ENCODE results near the gene GNAO1. TPM values are rescaled to one million over a fixed set of nuclear protein-coding genes. Genes with fewer than 3 reads are reported as not detected.
A peak's percentile ranks its signal among the peaks of the same experiment; 100 is the strongest.

Gene GNAO1
- total and polyA plus RNA-seq, 5 donors from 2014 or later: 3.0 TPM; not detected in 4

- H3K27me3 ChIP-seq (ENCODE audit: control insufficient read depth, insufficient read depth, low read length): no peaks in the 10 kb centered on the region
- no peak for DNase-seq
- no peak overlapping the region for H3K4me3 ChIP-seq (ENCODE audit: low read depth, low read length)
- ATAC-seq (ENCODE audit: low read depth in 2 of 2): no peak
- no peaks in the 10 kb centered on the region for H3K9me3 ChIP-seq (ENCODE audit: control insufficient read depth in 2 of 2, low read length in 2 of 2)
- no peaks in the 10 kb centered on the region for H3K27me3 Mint-ChIP-seq
- peaks cover 0 to 2% (median 0%) of the 10 kb centered on the region in 7 donors for H3K9me3 Mint-ChIP-seq
- H3K4me3 Mint-ChIP-seq: no peak overlapping the region
- peaks cover 0 to 3% (median 0%) of the 10 kb centered on the region in 4 donors for H3K4me1 Mint-ChIP-seq
- no peak overlapping the region for H3K27ac Mint-ChIP-seq
- H3K36me3 ChIP-seq (ENCODE audit: control insufficient read depth, insufficient read depth, low read length): no peaks in the 10 kb centered on the region
- H3K4me1 ChIP-seq (ENCODE audit: control insufficient read depth, insufficient read depth, low read length, poor library complexity, severe bottlenecking): no peaks in the 10 kb centered on the region
- H3K27ac ChIP-seq (ENCODE audit: insufficient read depth, low read length, poor library complexity, severe bottlenecking): no peak overlapping the region
- H3K36me3 Mint-ChIP-seq: no peaks in the 10 kb centered on the region
Observed at GRCh38 chr16:56328276-56329022, 137.2 kb downstream of the GNAO1 start.

DNA sequence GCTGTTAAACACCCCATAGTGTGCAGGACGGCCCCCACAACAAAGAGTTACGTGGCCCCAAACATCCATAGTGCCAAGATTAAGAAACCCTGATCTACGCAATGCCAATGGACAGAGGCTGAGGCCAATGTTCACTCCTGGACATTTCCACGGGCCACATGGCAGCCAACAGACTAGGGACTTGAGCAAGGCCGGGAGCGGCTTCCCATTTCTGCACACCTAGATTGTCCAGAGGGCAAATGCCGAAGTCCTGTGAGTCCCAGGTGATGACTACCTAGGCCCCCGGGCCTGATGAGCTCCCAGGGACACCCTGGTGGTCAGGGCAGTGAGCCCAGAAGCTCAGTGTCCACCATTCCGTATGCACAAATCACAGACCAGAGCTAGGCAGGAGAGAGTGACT lies 138.6 kb downstream of the GNAO1 start:
- no peaks in the 10 kb centered on the region for H3K27me3 Mint-ChIP-seq
- peaks cover 0 to 2% (median 0%) of the 10 kb centered on the region in 7 donors for H3K9me3 Mint-ChIP-seq
- no peak overlapping the region for H3K4me3 Mint-ChIP-seq

GRCh38 chr16:56330476-56330875 lies 139.2 kb downstream of the GNAO1 start:
- Mint-ChIP-seq H3K27ac (peak overlapping the region in 1 of 3 donors; percentile 33), H3K9me3 (peaks cover 0 to 2% (median 0%) of the 10 kb centered on the region in 7 donors), H3K4me3 (no peak overlapping the region), H3K36me3 (no peaks in the 10 kb centered on the region), H3K27me3 (no peaks in the 10 kb centered on the region), H3K4me1 (peaks cover 0 to 3% (median 0%) of the 10 kb centered on the region in 4 donors)
- ATAC-seq (ENCODE audit: low read depth in 2 of 2) (no peak), DNase-seq (no peak)
- Histone ChIP-seq H3K9me3 (ENCODE audit: control insufficient read depth in 2 of 2, low read length in 2 of 2) (no peaks in the 10 kb centered on the region), H3K4me1 (ENCODE audit: control insufficient read depth, insufficient read depth, low read length, poor library complexity, severe bottlenecking) (no peaks in the 10 kb centered on the region), H3K36me3 (ENCODE audit: control insufficient read depth, insufficient read depth, low read length) (no peaks in the 10 kb centered on the region), H3K4me3 (ENCODE audit: low read depth, low read length) (no peak overlapping the region), H3K27me3 (ENCODE audit: control insufficient read depth, insufficient read depth, low read length) (no peaks in the 10 kb centered on the region), H3K27ac (ENCODE audit: insufficient read depth, low read length, poor library complexity, severe bottlenecking) (no peak overlapping the region)

More for the DNA sequence above, 138.6 kb downstream of the GNAO1 start:
- Mint-ChIP-seq H3K27ac (no peak overlapping the region), H3K4me1 (peaks cover 0 to 3% (median 0%) of the 10 kb centered on the region in 4 donors), H3K36me3 (no peaks in the 10 kb centered on the region)
- H3K4me3 ChIP-seq (ENCODE audit: low read depth, low read length): no peak overlapping the region
- H3K36me3 ChIP-seq (ENCODE audit: control insufficient read depth, insufficient read depth, low read length): no peaks in the 10 kb centered on the region
- ATAC-seq (ENCODE audit: low read depth in 2 of 2) (no peak), DNase-seq (no peak)
- no peaks in the 10 kb centered on the region for H3K27me3 ChIP-seq (ENCODE audit: control insufficient read depth, insufficient read depth, low read length)
- no peaks in the 10 kb centered on the region for H3K4me1 ChIP-seq (ENCODE audit: control insufficient read depth, insufficient read depth, low read length, poor library complexity, severe bottlenecking)
- H3K9me3 ChIP-seq (ENCODE audit: control insufficient read depth in 2 of 2, low read length in 2 of 2): no peaks in the 10 kb centered on the region
- no peak overlapping the region for H3K27ac ChIP-seq (ENCODE audit: insufficient read depth, low read length, poor library complexity, severe bottlenecking)

DNA sequence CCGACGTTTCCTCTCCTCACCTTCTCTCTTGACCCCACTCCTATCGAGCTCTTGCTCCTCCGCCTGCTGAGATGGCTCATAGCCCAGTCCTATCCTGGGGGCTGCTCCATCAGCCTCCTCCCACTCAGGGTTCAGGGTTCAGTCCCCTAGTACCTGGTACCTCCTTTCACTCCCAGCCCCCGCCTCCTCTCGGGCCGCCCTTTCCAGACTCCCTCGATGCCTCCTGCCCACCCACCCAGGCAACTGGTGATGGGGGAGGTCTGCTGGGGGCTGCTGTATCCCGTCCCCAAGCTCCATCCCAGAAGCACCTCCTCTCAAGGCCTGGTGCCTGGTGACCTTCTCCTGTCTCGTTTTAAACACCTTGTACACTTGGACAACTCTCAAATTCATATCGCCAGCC lies 140.1 kb downstream of the GNAO1 start:
- Mint-ChIP-seq H3K4me1 (peaks cover 0 to 3% (median 0%) of the 10 kb centered on the region in 4 donors), H3K27ac (peak overlapping the region in 2 of 3 donors; percentile 8 to 47)

DNA sequence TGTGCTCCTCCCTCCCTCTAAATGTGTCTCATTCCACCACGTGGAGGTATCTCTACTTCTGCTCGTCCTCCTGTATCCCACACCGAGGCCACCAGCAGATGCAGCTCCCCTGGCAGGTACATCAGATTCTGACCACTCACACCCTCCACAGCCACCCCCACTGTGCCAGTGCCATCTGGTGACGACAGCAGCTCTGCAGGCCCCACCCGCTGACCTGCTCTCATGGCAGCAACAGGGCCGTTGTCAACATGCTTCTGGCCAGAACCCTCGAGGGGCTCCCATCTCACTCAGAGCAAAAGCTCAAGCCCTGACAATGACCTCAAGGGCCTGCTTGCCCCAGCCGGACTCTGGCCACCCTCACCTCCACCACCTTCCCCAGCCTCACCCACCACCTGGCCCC lies 140.6 kb downstream of the GNAO1 start:
- Mint-ChIP-seq H3K27ac (peak overlapping the region in 1 of 3 donors; percentile 47), H3K4me3 (no peak overlapping the region)

More for the DNA sequence above, 140.1 kb downstream of the GNAO1 start:
- H3K36me3 ChIP-seq (ENCODE audit: control insufficient read depth, insufficient read depth, low read length): no peaks in the 10 kb centered on the region
- no peak overlapping the region for H3K27ac ChIP-seq (ENCODE audit: insufficient read depth, low read length, poor library complexity, severe bottlenecking)
- no peaks in the 10 kb centered on the region for H3K27me3 ChIP-seq (ENCODE audit: control insufficient read depth, insufficient read depth, low read length)
- H3K4me3 ChIP-seq (ENCODE audit: low read depth, low read length): no peak overlapping the region
- no peaks in the 10 kb centered on the region for H3K9me3 ChIP-seq (ENCODE audit: control insufficient read depth in 2 of 2, low read length in 2 of 2)
- no peak for DNase-seq
- Mint-ChIP-seq H3K4me3 (no peak overlapping the region), H3K36me3 (no peaks in the 10 kb centered on the region), H3K27me3 (no peaks in the 10 kb centered on the region), H3K9me3 (peaks cover 0 to 2% (median 0%) of the 10 kb centered on the region in 7 donors)
- no peak for ATAC-seq (ENCODE audit: low read depth in 2 of 2)
- no peaks in the 10 kb centered on the region for H3K4me1 ChIP-seq (ENCODE audit: control insufficient read depth, insufficient read depth, low read length, poor library complexity, severe bottlenecking)

DNA sequence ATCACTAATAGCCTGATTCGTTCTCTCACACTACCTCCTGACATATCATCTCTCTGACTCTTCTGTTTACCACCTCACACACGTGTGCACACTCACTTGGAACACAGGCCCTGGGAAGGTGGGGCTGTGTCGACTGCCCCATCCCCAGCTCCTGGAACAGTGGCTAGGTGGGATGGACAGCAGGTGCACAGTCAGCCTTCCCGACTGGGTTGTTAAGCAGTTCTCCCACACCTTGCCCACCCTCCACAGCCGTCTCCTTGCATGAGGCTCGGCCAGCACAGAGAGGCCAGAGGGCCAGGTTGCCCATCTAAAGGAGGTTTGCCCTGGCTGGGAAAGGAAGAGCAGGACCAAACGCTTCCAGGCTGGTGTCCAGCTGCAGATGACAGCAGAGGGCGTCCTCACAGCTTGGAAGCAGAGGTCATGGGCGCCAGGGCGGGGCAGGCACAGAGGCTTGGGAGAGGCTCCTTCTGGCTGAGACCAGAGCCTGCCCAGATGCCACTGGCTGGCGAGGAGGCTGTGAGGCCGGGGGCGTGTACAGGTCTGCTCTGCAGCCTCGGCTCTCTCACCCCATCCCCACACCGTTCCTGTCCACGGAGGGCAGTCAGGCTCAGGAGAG lies 141.3 kb downstream of the GNAO1 start:
- no peaks in the 10 kb centered on the region for H3K9me3 ChIP-seq (ENCODE audit: control insufficient read depth in 2 of 2, low read length in 2 of 2)
- peaks cover 0 to 3% (median 0%) of the 10 kb centered on the region in 4 donors for H3K4me1 Mint-ChIP-seq
- no peak overlapping the region for H3K4me3 Mint-ChIP-seq
- H3K27me3 Mint-ChIP-seq: no peaks in the 10 kb centered on the region
- no peak for ATAC-seq (ENCODE audit: low read depth in 2 of 2)
- H3K4me3 ChIP-seq (ENCODE audit: low read depth, low read length): no peak overlapping the region
- H3K4me1 ChIP-seq (ENCODE audit: control insufficient read depth, insufficient read depth, low read length, poor library complexity, severe bottlenecking): no peaks in the 10 kb centered on the region
- H3K36me3 ChIP-seq (ENCODE audit: control insufficient read depth, insufficient read depth, low read length): no peaks in the 10 kb centered on the region
- peaks cover 0 to 2% (median 0%) of the 10 kb centered on the region in 7 donors for H3K9me3 Mint-ChIP-seq
- no peak overlapping the region for H3K27ac Mint-ChIP-seq
- no peaks in the 10 kb centered on the region for H3K36me3 Mint-ChIP-seq
- no peaks in the 10 kb centered on the region for H3K27me3 ChIP-seq (ENCODE audit: control insufficient read depth, insufficient read depth, low read length)
- DNase-seq: no peak
- no peak overlapping the region for H3K27ac ChIP-seq (ENCODE audit: insufficient read depth, low read length, poor library complexity, severe bottlenecking)

More for the DNA sequence above, 140.6 kb downstream of the GNAO1 start:
- Histone ChIP-seq H3K4me1 (ENCODE audit: control insufficient read depth, insufficient read depth, low read length, poor library complexity, severe bottlenecking) (no peaks in the 10 kb centered on the region), H3K9me3 (ENCODE audit: control insufficient read depth in 2 of 2, low read length in 2 of 2) (no peaks in the 10 kb centered on the region), H3K27ac (ENCODE audit: insufficient read depth, low read length, poor library complexity, severe bottlenecking) (no peak overlapping the region), H3K27me3 (ENCODE audit: control insufficient read depth, insufficient read depth, low read length) (no peaks in the 10 kb centered on the region), H3K36me3 (ENCODE audit: control insufficient read depth, insufficient read depth, low read length) (no peaks in the 10 kb centered on the region), H3K4me3 (ENCODE audit: low read depth, low read length) (no peak overlapping the region)
- Mint-ChIP-seq H3K4me1 (peaks cover 0 to 3% (median 0%) of the 10 kb centered on the region in 4 donors), H3K36me3 (no peaks in the 10 kb centered on the region), H3K27me3 (no peaks in the 10 kb centered on the region), H3K9me3 (peaks cover 0 to 2% (median 0%) of the 10 kb centered on the region in 7 donors)
- ATAC-seq (ENCODE audit: low read depth in 2 of 2): no peak
- no peak for DNase-seq

DNA sequence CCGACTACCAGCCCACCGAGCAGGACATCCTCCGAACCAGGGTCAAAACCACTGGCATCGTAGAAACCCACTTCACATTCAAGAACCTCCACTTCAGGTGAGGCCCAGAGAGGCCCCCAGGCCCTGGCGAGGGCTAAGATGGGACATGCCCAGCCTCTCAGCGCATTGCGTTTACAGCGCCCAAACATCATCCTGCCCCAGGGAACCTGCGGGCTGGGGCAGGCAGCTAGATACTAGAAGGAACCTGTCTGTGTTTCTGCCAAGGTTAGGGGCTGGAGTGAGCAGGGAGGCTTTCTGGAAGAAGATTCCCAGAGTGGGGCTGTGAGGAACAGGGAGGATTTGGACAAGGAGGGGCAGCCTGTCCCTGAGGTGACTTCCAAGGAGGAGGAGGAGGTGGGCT lies 143.5 kb downstream of the GNAO1 start:
- Mint-ChIP-seq H3K4me1 (peaks cover 0 to 3% (median 0%) of the 10 kb centered on the region in 4 donors), H3K4me3 (no peak overlapping the region), H3K9me3 (peaks cover 0 to 2% (median 0%) of the 10 kb centered on the region in 7 donors), H3K27ac (no peak overlapping the region), H3K27me3 (no peaks in the 10 kb centered on the region), H3K36me3 (no peaks in the 10 kb centered on the region)
- H3K27ac ChIP-seq (ENCODE audit: insufficient read depth, low read length, poor library complexity, severe bottlenecking): no peak overlapping the region
- ATAC-seq (ENCODE audit: low read depth in 2 of 2) (no peak), DNase-seq (no peak)
- H3K4me3 ChIP-seq (ENCODE audit: low read depth, low read length): no peak overlapping the region
- no peaks in the 10 kb centered on the region for H3K4me1 ChIP-seq (ENCODE audit: control insufficient read depth, insufficient read depth, low read length, poor library complexity, severe bottlenecking)
- no peaks in the 10 kb centered on the region for H3K36me3 ChIP-seq (ENCODE audit: control insufficient read depth, insufficient read depth, low read length)
- H3K9me3 ChIP-seq (ENCODE audit: control insufficient read depth in 2 of 2, low read length in 2 of 2): no peaks in the 10 kb centered on the region
- H3K27me3 ChIP-seq (ENCODE audit: control insufficient read depth, insufficient read depth, low read length): no peaks in the 10 kb centered on the region

All from CD4-positive, CD25-positive, alpha-beta regulatory T cell (primary cell).